ENCODE results near the gene MCUR1.
"Not testable (repeated sequence)": the region's sequence is repeated elsewhere in the genome, so short reads cannot be mapped to it uniquely, and the experiment has no call there.

MCUR1 gene

GRCh38 chr6:13828656-13829301 is 14.4 kb upstream of the MCUR1 start:
- not testable (repeated sequence) for DNase-seq (ENCODE audit: low spot score)

- no peak for DNase-seq (ENCODE audit: low spot score)
These were observed 12.7 kb upstream of the MCUR1 start for GRCh38 chr6:13827032-13827431.

- DNase-seq (ENCODE audit: low spot score), result no peak
These were observed 11.5 kb upstream of the MCUR1 start for GRCh38 chr6:13825871-13826270.

- DNase-seq (ENCODE audit: low spot score), result no peak
These were observed 4.0 kb upstream of the MCUR1 start for GRCh38 chr6:13818341-13818740.

- DNase-seq (ENCODE audit: low spot score), result no peak
These were observed 700 bp upstream of the MCUR1 start for GRCh38 chr6:13814938-13815575.

- no peak for DNase-seq (ENCODE audit: low spot score)
These were observed 659 bp downstream of the MCUR1 start for GRCh38 chr6:13813621-13814175.

GRCh38 chr6:13813026-13813425 is 1.3 kb downstream of the MCUR1 start:
- peak; percentile 9 for DNase-seq (ENCODE audit: low spot score)

GRCh38 chr6:13812359-13812642 is 2.1 kb downstream of the MCUR1 start:
- DNase-seq (ENCODE audit: low spot score), result no peak

- DNase-seq (ENCODE audit: low spot score), result no peak
These were observed 2.6 kb downstream of the MCUR1 start for GRCh38 chr6:13811627-13812358.

- DNase-seq (ENCODE audit: low spot score), result no peak
These were observed 3.5 kb downstream of the MCUR1 start for GRCh38 chr6:13810688-13811446.

- no peak for DNase-seq (ENCODE audit: low spot score)
These were observed 5.6 kb downstream of the MCUR1 start for GRCh38 chr6:13808801-13809200.

GRCh38 chr6:13807696-13808095 is 6.7 kb downstream of the MCUR1 start:
- DNase-seq (ENCODE audit: low spot score), result no peak

GRCh38 chr6:13803581-13803980 is 10.8 kb downstream of the MCUR1 start:
- no peak for DNase-seq (ENCODE audit: low spot score)

- DNase-seq (ENCODE audit: low spot score), result no peak
These were observed 13.7 kb downstream of the MCUR1 start for GRCh38 chr6:13800615-13801014.

- no peak for DNase-seq (ENCODE audit: low spot score)
These were observed 17.6 kb downstream of the MCUR1 start for GRCh38 chr6:13796781-13797180.

- peak; percentile 92 for DNase-seq (ENCODE audit: low spot score)
These were observed 19.2 kb downstream of the MCUR1 start for GRCh38 chr6:13795041-13795750.

GRCh38 chr6:13794184-13794583 is 20.2 kb downstream of the MCUR1 start:
- DNase-seq (ENCODE audit: low spot score), result peak; percentile 89

- no peak for DNase-seq (ENCODE audit: low spot score)
These were observed 24.6 kb downstream of the MCUR1 start for GRCh38 chr6:13789746-13790145.

GRCh38 chr6:13788820-13789219 is 25.5 kb downstream of the MCUR1 start:
- DNase-seq (ENCODE audit: low spot score), result no peak

GRCh38 chr6:13787137-13787536 is 27.2 kb downstream of the MCUR1 start:
- DNase-seq (ENCODE audit: low spot score), result peak; percentile 72

GRCh38 chr6:13780162-13780561 is 34.2 kb downstream of the MCUR1 start:
- not testable (repeated sequence) for DNase-seq (ENCODE audit: low spot score)

- DNase-seq (ENCODE audit: low spot score), result no peak
These were observed 36.3 kb downstream of the MCUR1 start for GRCh38 chr6:13778028-13778427.
